ENCODE measurements around the gene RP9.
A peak's percentile ranks its signal among the peaks of the same experiment; 100 is the strongest.

Gene RP9

DNA sequence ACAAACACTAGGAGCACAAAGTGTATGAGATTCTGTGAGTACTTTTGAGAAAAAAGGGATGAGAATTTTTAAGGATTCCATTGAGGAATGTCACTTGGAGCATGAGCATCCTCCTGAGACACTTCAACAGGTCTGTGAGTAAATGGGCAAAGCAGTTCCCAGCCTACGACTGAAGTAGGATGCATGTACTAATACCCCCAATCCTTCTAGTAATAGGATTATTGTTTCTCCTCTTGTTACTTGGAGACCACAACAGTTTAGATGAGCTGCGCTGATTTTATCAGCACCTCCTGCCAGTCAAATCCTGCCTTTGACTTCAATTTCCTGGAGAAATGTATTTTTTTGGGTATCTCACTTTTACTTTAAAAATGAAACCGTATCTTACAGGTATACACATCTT lies 21.0 kb upstream of the RP9 start:
- Histone ChIP-seq H3K27ac (ENCODE audit: low read depth, low read length) (no peak overlapping the region), H3K36me3 (ENCODE audit: control insufficient read depth in 1 of 2, insufficient read depth in 2 of 2, low read length in 2 of 2) (no peaks in the 10 kb centered on the region), H3K9me3 (ENCODE audit: control insufficient read depth in 1 of 2, low read length in 2 of 2) (no peaks in the 10 kb centered on the region), H3K27me3 (ENCODE audit: control insufficient read depth in 1 of 2, insufficient read depth in 2 of 2, low read length in 2 of 2) (no peaks in the 10 kb centered on the region), H3K4me3 (ENCODE audit: low read depth in 1 of 2, low read length in 2 of 2) (peak overlapping the region; percentile 91 to 99), H3K9ac (ENCODE audit: low read depth in 1 of 2, low read length in 2 of 2) (peak overlapping the region; percentile 53 to 74), H3K4me1 (ENCODE audit: control insufficient read depth in 1 of 2, insufficient read depth in 2 of 2, low read length in 2 of 2) (peaks cover 7 to 8% of the 10 kb centered on the region in 2 donors)

DNA sequence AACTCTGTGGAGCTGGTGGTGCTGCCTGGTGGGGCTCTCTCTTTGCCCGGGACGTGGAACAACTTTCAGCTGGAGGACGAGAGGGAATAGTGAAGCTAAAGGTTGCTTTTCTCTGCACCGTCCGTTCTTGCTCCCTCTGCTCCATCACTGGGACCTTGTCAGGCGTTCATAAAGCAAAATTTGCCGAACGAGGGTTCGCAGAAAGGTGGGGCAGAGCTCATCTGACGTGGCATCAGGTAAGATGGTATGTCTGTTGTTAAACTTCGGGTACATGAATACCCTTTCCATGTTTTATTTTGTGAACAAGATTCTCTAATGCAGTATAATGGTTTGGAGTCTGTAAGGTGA lies 20.6 kb upstream of the RP9 start:
- no peaks in the 10 kb centered on the region for H3K9me3 ChIP-seq (ENCODE audit: control insufficient read depth in 1 of 2, low read length in 2 of 2)
- H3K4me3 ChIP-seq (ENCODE audit: low read depth in 1 of 2, low read length in 2 of 2), result peak overlapping the region; percentile 91 to 99
- peak overlapping the region; percentile 53 to 74 for H3K9ac ChIP-seq (ENCODE audit: low read depth in 1 of 2, low read length in 2 of 2)
- H3K4me1 ChIP-seq (ENCODE audit: control insufficient read depth in 1 of 2, insufficient read depth in 2 of 2, low read length in 2 of 2), result peaks cover 7 to 8% of the 10 kb centered on the region in 2 donors
- H3K27ac ChIP-seq (ENCODE audit: low read depth, low read length), result no peak overlapping the region
- H3K27me3 ChIP-seq (ENCODE audit: control insufficient read depth in 1 of 2, insufficient read depth in 2 of 2, low read length in 2 of 2), result no peaks in the 10 kb centered on the region
- no peaks in the 10 kb centered on the region for H3K36me3 ChIP-seq (ENCODE audit: control insufficient read depth in 1 of 2, insufficient read depth in 2 of 2, low read length in 2 of 2)

- Histone ChIP-seq H3K4me1 (ENCODE audit: control insufficient read depth in 1 of 2, insufficient read depth in 2 of 2, low read length in 2 of 2) (peaks cover 7 to 8% of the 10 kb centered on the region in 2 donors), H3K36me3 (ENCODE audit: control insufficient read depth in 1 of 2, insufficient read depth in 2 of 2, low read length in 2 of 2) (no peaks in the 10 kb centered on the region)
Measured at GRCh38 chr7:33128990-33129805, 20.0 kb upstream of the RP9 start, which contains the start of gene BBS9. BBS9 (plus strand) TSS chr7:33129564; CDS start chr7:33146253, 16,689 bp downstream.

GRCh38 chr7:33128631-33128989 lies 19.4 kb upstream of the RP9 start:
- H3K9ac ChIP-seq (ENCODE audit: low read depth in 1 of 2, low read length in 2 of 2), result peak overlapping the region; percentile 53 to 79
- no peaks in the 10 kb centered on the region for H3K9me3 ChIP-seq (ENCODE audit: control insufficient read depth in 1 of 2, low read length in 2 of 2)

More at GRCh38 chr7:33128990-33129805, 20.0 kb upstream of the RP9 start, which contains the start of gene BBS9:
- Histone ChIP-seq H3K27ac (ENCODE audit: low read depth, low read length) (peak within 1 kb of the TSS; percentile 71), H3K9ac (ENCODE audit: low read depth in 1 of 2, low read length in 2 of 2) (peak within 1 kb of the TSS; percentile 53 to 79), H3K9me3 (ENCODE audit: control insufficient read depth in 1 of 2, low read length in 2 of 2) (no peaks in the 10 kb centered on the region), H3K4me3 (ENCODE audit: low read depth in 1 of 2, low read length in 2 of 2) (peak within 1 kb of the TSS; percentile 91 to 99), H3K27me3 (ENCODE audit: control insufficient read depth in 1 of 2, insufficient read depth in 2 of 2, low read length in 2 of 2) (no peaks in the 10 kb centered on the region)

GRCh38 chr7:33127085-33127484 lies 17.9 kb upstream of the RP9 start:
- Histone ChIP-seq H3K27me3 (ENCODE audit: control insufficient read depth in 1 of 2, insufficient read depth in 2 of 2, low read length in 2 of 2) (no peaks in the 10 kb centered on the region), H3K4me3 (ENCODE audit: low read depth in 1 of 2, low read length in 2 of 2) (no peak overlapping the region), H3K4me1 (ENCODE audit: control insufficient read depth in 1 of 2, insufficient read depth in 2 of 2, low read length in 2 of 2) (peaks cover 7 to 8% of the 10 kb centered on the region in 2 donors), H3K9ac (ENCODE audit: low read depth in 1 of 2, low read length in 2 of 2) (no peak overlapping the region), H3K9me3 (ENCODE audit: control insufficient read depth in 1 of 2, low read length in 2 of 2) (no peaks in the 10 kb centered on the region), H3K36me3 (ENCODE audit: control insufficient read depth in 1 of 2, insufficient read depth in 2 of 2, low read length in 2 of 2) (no peaks in the 10 kb centered on the region), H3K27ac (ENCODE audit: low read depth, low read length) (no peak overlapping the region)

More at GRCh38 chr7:33128631-33128989, 19.4 kb upstream of the RP9 start:
- no peaks in the 10 kb centered on the region for H3K36me3 ChIP-seq (ENCODE audit: control insufficient read depth in 1 of 2, insufficient read depth in 2 of 2, low read length in 2 of 2)
- no peak overlapping the region for H3K27ac ChIP-seq (ENCODE audit: low read depth, low read length)
- H3K4me1 ChIP-seq (ENCODE audit: control insufficient read depth in 1 of 2, insufficient read depth in 2 of 2, low read length in 2 of 2), result peaks cover 7 to 8% of the 10 kb centered on the region in 2 donors
- H3K27me3 ChIP-seq (ENCODE audit: control insufficient read depth in 1 of 2, insufficient read depth in 2 of 2, low read length in 2 of 2), result no peaks in the 10 kb centered on the region
- peak overlapping the region; percentile 91 to 99 for H3K4me3 ChIP-seq (ENCODE audit: low read depth in 1 of 2, low read length in 2 of 2)

GRCh38 chr7:33118383-33118782 lies 9.2 kb upstream of the RP9 start:
- Histone ChIP-seq H3K9me3 (ENCODE audit: control insufficient read depth in 1 of 2, low read length in 2 of 2) (peaks cover 4 to 9% of the 10 kb centered on the region in 2 donors), H3K27ac (ENCODE audit: low read depth, low read length) (no peak overlapping the region), H3K4me1 (ENCODE audit: control insufficient read depth in 1 of 2, insufficient read depth in 2 of 2, low read length in 2 of 2) (no peaks in the 10 kb centered on the region), H3K27me3 (ENCODE audit: control insufficient read depth in 1 of 2, insufficient read depth in 2 of 2, low read length in 2 of 2) (peaks cover 0 to 13% of the 10 kb centered on the region in 2 donors), H3K4me3 (ENCODE audit: low read depth in 1 of 2, low read length in 2 of 2) (no peak overlapping the region), H3K36me3 (ENCODE audit: control insufficient read depth in 1 of 2, insufficient read depth in 2 of 2, low read length in 2 of 2) (no peaks in the 10 kb centered on the region), H3K9ac (ENCODE audit: low read depth in 1 of 2, low read length in 2 of 2) (no peak overlapping the region)

DNA sequence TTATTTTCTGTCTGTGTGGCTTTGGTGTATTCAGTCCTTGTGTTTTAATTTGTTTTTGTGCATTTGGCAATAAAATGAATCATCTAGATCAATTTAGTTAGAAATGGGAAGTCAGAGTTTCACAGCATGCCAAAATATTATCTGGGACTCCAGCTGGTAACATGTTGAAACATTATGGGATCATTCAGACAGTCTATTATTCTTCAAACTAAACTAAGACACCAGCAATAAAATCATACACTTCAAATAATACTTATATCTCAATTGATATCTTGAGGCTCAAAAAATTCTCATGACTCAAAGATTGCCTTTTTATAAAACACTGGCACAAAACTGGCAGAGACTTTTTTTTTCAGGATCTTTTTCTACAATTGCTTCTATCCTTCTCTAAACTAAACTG lies 5.8 kb upstream of the RP9 start:
- Histone ChIP-seq H3K4me1 (ENCODE audit: control insufficient read depth in 1 of 2, insufficient read depth in 2 of 2, low read length in 2 of 2) (no peaks in the 10 kb centered on the region), H3K36me3 (ENCODE audit: control insufficient read depth in 1 of 2, insufficient read depth in 2 of 2, low read length in 2 of 2) (no peaks in the 10 kb centered on the region), H3K9me3 (ENCODE audit: control insufficient read depth in 1 of 2, low read length in 2 of 2) (peaks cover 4 to 9% of the 10 kb centered on the region in 2 donors), H3K27me3 (ENCODE audit: control insufficient read depth in 1 of 2, insufficient read depth in 2 of 2, low read length in 2 of 2) (peaks cover 0 to 13% of the 10 kb centered on the region in 2 donors), H3K27ac (ENCODE audit: low read depth, low read length) (no peak overlapping the region), H3K9ac (ENCODE audit: low read depth in 1 of 2, low read length in 2 of 2) (no peak overlapping the region), H3K4me3 (ENCODE audit: low read depth in 1 of 2, low read length in 2 of 2) (no peak overlapping the region)

DNA sequence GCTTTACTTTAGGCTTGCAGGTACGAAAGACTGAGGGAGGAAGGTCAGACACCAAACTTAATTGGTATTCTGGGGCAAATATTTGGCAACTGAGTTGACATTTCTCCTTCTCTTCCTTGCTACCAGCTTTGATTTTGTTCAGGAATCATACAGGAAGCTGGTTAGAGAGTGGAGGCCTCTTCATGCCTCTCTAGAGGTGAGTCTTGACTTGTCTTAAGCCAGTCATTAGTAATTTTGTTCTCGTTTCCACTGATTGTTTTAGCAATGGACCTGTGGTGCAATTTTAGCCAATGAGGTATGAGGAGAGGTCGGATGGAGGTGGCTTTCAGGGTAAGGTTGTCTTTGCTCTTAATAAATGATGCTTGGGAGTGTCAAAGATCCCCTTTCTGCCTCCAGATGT lies 2.4 kb upstream of the RP9 start:
- no peak overlapping the region for H3K9ac ChIP-seq (ENCODE audit: low read depth in 1 of 2, low read length in 2 of 2)
- peaks cover 0 to 13% of the 10 kb centered on the region in 2 donors for H3K27me3 ChIP-seq (ENCODE audit: control insufficient read depth in 1 of 2, insufficient read depth in 2 of 2, low read length in 2 of 2)
- H3K4me1 ChIP-seq (ENCODE audit: control insufficient read depth in 1 of 2, insufficient read depth in 2 of 2, low read length in 2 of 2), result peaks cover 16 to 17% of the 10 kb centered on the region in 2 donors
- H3K9me3 ChIP-seq (ENCODE audit: control insufficient read depth in 1 of 2, low read length in 2 of 2), result no peaks in the 10 kb centered on the region
- H3K36me3 ChIP-seq (ENCODE audit: control insufficient read depth in 1 of 2, insufficient read depth in 2 of 2, low read length in 2 of 2), result no peaks in the 10 kb centered on the region
- H3K27ac ChIP-seq (ENCODE audit: low read depth, low read length), result no peak overlapping the region
- no peak overlapping the region for H3K4me3 ChIP-seq (ENCODE audit: low read depth in 1 of 2, low read length in 2 of 2)

- Histone ChIP-seq H3K9me3 (ENCODE audit: control insufficient read depth in 1 of 2, low read length in 2 of 2) (no peaks in the 10 kb centered on the region), H3K36me3 (ENCODE audit: control insufficient read depth in 1 of 2, insufficient read depth in 2 of 2, low read length in 2 of 2) (peaks cover 0 to 4% of the 10 kb centered on the region in 2 donors), H3K4me1 (ENCODE audit: control insufficient read depth in 1 of 2, insufficient read depth in 2 of 2, low read length in 2 of 2) (peaks cover 16 to 17% of the 10 kb centered on the region in 2 donors), H3K27ac (ENCODE audit: low read depth, low read length) (no peak overlapping the region), H3K27me3 (ENCODE audit: control insufficient read depth in 1 of 2, insufficient read depth in 2 of 2, low read length in 2 of 2) (peaks cover 0 to 4% of the 10 kb centered on the region in 2 donors), H3K9ac (ENCODE audit: low read depth in 1 of 2, low read length in 2 of 2) (peak overlapping the region in 1 of 2 donors; percentile 43), H3K4me3 (ENCODE audit: low read depth in 1 of 2, low read length in 2 of 2) (peak overlapping the region; percentile 56 to 66)
Measured at GRCh38 chr7:33109758-33110238, 594 bp upstream of the RP9 start.

DNA sequence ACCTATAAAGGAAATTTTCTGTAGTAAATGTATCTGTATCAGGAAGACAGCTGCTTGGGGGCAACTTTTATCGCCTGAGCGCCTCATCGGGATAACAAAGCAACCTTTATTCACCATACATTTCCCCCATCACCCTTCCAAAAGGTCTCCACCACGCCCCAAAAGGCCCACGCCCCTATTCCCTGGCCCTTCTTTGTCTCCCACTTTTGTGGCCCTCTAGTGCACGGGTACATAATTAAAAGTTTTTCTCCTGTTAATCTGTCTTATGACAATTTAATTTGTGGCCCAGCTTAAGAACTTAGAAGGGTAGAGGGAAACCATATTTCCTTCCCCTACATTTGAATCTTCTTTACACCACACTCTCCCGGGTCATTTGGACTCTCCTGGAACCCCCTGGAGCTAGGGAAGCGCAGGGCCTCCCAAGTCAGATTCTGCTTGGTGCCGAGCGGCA lies 625 bp downstream of the RP9 start:
- Histone ChIP-seq H3K4me3 (ENCODE audit: low read depth in 1 of 2, low read length in 2 of 2) (peak overlapping the region; percentile 87 to 94), H3K4me1 (ENCODE audit: control insufficient read depth in 1 of 2, insufficient read depth in 2 of 2, low read length in 2 of 2) (peaks cover 16 to 17% of the 10 kb centered on the region in 2 donors), H3K27me3 (ENCODE audit: control insufficient read depth in 1 of 2, insufficient read depth in 2 of 2, low read length in 2 of 2) (no peaks in the 10 kb centered on the region), H3K9me3 (ENCODE audit: control insufficient read depth in 1 of 2, low read length in 2 of 2) (no peaks in the 10 kb centered on the region), H3K9ac (ENCODE audit: low read depth in 1 of 2, low read length in 2 of 2) (peak overlapping the region; percentile 72 to 86), H3K27ac (ENCODE audit: low read depth, low read length) (peak overlapping the region; percentile 30), H3K36me3 (ENCODE audit: control insufficient read depth in 1 of 2, insufficient read depth in 2 of 2, low read length in 2 of 2) (peaks cover 1 to 5% of the 10 kb centered on the region in 2 donors)
